Thoracic aorta (tissue), 2 donors: ENCODE measurements around the gene SHISA8. TPM values are rescaled to one million over a fixed set of nuclear protein-coding genes. Genes with fewer than 3 reads are reported as not detected.

Experiments used
- ATAC-seq: fragments of 150-250 bp; one replicate; pipeline ENCODE4 v1.8.0; 2017; ENCODE audit warnings: low read depth; ENCODE audit not compliant: insufficient number of reproducible peaks, low FRiP score
- DNase-seq: peaks from one replicate; pipeline ENCODE4 v3.0.0-alpha.2; 2020; ENCODE audit warnings: low spot score
- H3K27ac ChIP-seq, 2 donors: fragments of 200-600 bp; sonication (generic); 1 replicate in 1 of 2; 2 replicates in 1 of 2; pipeline ENCODE4 v1.5.1; 2016; ENCODE audit warnings: mild to moderate bottlenecking in 2 of 2, moderate library complexity in 2 of 2
- H3K27me3 ChIP-seq: fragments of 200-600 bp; sonication (generic); replicated peaks from 2 replicates; pipeline ENCODE4 v1.6.0; 2016; ENCODE audit warnings: mild to moderate bottlenecking; ENCODE audit not compliant: insufficient read depth
- H3K36me3 ChIP-seq: fragments of 200-600 bp; sonication (generic); one replicate; pipeline ENCODE4 v1.5.1; 2016
- H3K4me1 ChIP-seq, 2 donors: fragments of 200-600 bp; sonication (generic); 1 replicate in 1 of 2; 2 replicates in 1 of 2; pipeline versions ENCODE4 v1.5.1 to v1.6.0; 2016; ENCODE audit warnings: low read depth in 2 of 2, mild to moderate bottlenecking in 1 of 2; ENCODE audit not compliant: control insufficient read depth in 1 of 2
- H3K4me3 ChIP-seq: fragments of 200-600 bp; sonication (generic); 2 replicates; pipeline ENCODE4 v1.5.1; 2016; ENCODE audit warnings: mild to moderate bottlenecking
- H3K9me3 ChIP-seq: fragments of 200-600 bp; sonication (generic); 2 replicates; pipeline ENCODE4 v1.5.1; 2016
- total RNA-seq, 2 donors: library from RNA; depleted of rRNA; stranded (reverse); fragments of >200 nt; gene quantifications; one replicate each; pipeline versions ENCODE4 v1.1.0 to v1.2.3, GENCODE V29; 2016
- TF ChIP-seq, protein P1 (sequence below): fragments of 200-600 bp; sonication (generic); IDR thresholded peaks from one replicate; pipeline ENCODE4 v1.5.1; 2019; ENCODE audit warnings: antibody characterized with exemption

The SHISA8 gene
- total RNA-seq, 2 donors from 2014 or later: not detected

DNA sequence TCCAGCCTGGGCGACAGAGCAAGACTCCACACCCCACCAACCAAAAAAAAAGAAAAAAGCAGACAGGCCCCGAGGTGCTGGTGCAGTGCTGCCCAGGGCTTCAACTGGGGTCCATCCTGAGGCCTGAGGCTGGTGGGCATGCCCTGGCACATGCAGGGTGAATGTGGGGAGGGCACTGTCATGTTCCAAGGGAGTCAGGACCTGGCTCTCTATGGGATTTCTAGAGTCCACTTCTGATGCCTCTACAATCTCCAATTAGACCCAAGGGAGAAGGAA lies 22.0 kb upstream of the SHISA8 start:
- Histone ChIP-seq H3K9me3 (no peaks in the 10 kb centered on the region), H3K36me3 (no peaks in the 10 kb centered on the region), H3K27ac (no peak overlapping the region), H3K4me3 (no peak overlapping the region), H3K4me1 (peaks cover 0 to 7% of the 10 kb centered on the region in 2 donors), H3K27me3 (no peaks in the 10 kb centered on the region)
- TF ChIP-seq, protein P1, sequence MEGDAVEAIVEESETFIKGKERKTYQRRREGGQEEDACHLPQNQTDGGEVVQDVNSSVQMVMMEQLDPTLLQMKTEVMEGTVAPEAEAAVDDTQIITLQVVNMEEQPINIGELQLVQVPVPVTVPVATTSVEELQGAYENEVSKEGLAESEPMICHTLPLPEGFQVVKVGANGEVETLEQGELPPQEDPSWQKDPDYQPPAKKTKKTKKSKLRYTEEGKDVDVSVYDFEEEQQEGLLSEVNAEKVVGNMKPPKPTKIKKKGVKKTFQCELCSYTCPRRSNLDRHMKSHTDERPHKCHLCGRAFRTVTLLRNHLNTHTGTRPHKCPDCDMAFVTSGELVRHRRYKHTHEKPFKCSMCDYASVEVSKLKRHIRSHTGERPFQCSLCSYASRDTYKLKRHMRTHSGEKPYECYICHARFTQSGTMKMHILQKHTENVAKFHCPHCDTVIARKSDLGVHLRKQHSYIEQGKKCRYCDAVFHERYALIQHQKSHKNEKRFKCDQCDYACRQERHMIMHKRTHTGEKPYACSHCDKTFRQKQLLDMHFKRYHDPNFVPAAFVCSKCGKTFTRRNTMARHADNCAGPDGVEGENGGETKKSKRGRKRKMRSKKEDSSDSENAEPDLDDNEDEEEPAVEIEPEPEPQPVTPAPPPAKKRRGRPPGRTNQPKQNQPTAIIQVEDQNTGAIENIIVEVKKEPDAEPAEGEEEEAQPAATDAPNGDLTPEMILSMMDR: no peak
- ATAC-seq (no peak), DNase-seq (no peak)

DNA sequence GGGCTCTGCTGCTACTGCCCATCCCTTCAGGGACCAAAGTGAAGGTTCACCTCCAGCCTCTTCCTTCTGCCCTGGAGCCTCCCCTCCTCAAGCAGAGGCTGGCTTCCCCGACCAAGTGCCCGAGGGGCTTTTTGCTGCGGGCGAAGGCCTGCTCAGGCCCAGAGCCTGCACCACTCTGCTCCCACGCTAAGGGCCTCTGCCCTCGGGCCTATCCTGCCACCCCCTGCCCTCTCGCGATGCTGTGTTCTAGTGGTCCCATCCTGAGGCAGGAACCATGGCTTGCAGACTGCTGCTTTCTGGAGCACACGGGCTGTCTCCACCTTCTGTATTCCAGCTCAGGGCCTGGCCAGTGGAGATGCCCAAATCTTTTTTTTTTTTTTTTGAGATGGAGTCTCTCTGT lies 20.6 kb upstream of the SHISA8 start:
- DNase-seq: no peak
- Histone ChIP-seq H3K27ac (no peak overlapping the region), H3K4me1 (peaks cover 0 to under 1% of the 10 kb centered on the region in 2 donors), H3K36me3 (no peaks in the 10 kb centered on the region), H3K4me3 (no peak overlapping the region), H3K27me3 (no peaks in the 10 kb centered on the region), H3K9me3 (no peaks in the 10 kb centered on the region)
- no peak for ATAC-seq
- TF ChIP-seq, protein P1: no peak

DNA sequence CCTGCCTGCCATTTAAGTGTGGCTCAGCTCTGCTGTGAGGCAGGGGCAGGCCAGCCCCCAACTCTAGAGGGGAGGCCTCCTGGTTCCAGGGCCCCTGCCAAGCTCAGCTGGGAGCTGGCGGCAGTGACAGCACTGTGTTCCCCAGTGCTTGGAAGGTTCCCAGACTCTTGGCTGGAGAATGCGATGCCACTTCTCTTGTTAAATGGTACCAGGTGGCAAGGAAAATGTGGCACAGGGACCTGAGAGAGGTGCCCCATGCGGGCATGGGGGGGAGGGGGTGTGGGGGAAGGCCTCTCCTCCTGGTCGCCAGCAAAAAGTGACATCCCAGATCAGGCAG lies 20.1 kb upstream of the SHISA8 start:
- Histone ChIP-seq H3K9me3 (no peaks in the 10 kb centered on the region), H3K4me3 (no peak overlapping the region), H3K27ac (no peak overlapping the region), H3K36me3 (no peaks in the 10 kb centered on the region), H3K4me1 (no peaks in the 10 kb centered on the region), H3K27me3 (no peaks in the 10 kb centered on the region)
- ATAC-seq (no peak), DNase-seq (no peak)
- TF ChIP-seq, protein P1: no peak

DNA sequence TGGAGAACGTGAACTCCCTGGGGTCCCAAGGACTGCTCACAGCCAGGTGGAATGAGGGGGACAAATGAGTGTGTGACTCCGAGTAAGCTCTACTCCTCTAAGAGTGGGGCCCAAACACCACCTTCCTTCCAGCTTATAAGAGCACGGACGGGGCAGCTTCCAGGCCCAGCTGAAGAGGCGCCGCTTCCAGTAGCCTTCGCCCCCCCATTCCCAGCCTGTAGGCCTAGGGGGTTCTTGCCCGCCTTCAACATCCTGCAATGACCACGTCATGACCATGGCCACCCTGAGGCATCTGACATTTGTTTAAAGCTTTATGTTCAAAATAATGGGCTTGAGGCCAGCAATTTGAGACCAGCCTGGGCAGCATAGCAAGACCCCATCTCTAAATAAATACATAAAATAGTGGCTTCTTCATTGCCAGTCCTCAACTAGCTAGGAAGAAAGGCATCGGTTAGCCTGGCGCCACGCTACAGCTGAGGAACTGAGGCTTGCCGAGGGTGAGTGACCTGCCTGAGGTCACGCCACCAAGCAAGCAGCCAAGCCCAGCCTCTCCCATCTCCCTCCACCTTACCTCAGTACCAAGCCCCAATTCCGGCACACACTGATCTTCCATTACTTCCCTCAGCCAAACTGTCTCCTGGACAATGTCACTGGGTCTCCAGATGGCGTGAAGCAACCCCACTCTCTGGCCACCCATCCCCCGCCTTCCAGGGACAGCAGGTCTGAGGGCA lies 19.6 kb upstream of the SHISA8 start:
- DNase-seq (no peak), ATAC-seq (no peak)
- H3K9me3 ChIP-seq: no peaks in the 10 kb centered on the region
- no peak overlapping the region for H3K27ac ChIP-seq
- H3K4me3 ChIP-seq: no peak overlapping the region
- no peaks in the 10 kb centered on the region for H3K27me3 ChIP-seq
- no peaks in the 10 kb centered on the region for H3K36me3 ChIP-seq
- TF ChIP-seq, protein P1: no peak
- no peaks in the 10 kb centered on the region for H3K4me1 ChIP-seq

DNA sequence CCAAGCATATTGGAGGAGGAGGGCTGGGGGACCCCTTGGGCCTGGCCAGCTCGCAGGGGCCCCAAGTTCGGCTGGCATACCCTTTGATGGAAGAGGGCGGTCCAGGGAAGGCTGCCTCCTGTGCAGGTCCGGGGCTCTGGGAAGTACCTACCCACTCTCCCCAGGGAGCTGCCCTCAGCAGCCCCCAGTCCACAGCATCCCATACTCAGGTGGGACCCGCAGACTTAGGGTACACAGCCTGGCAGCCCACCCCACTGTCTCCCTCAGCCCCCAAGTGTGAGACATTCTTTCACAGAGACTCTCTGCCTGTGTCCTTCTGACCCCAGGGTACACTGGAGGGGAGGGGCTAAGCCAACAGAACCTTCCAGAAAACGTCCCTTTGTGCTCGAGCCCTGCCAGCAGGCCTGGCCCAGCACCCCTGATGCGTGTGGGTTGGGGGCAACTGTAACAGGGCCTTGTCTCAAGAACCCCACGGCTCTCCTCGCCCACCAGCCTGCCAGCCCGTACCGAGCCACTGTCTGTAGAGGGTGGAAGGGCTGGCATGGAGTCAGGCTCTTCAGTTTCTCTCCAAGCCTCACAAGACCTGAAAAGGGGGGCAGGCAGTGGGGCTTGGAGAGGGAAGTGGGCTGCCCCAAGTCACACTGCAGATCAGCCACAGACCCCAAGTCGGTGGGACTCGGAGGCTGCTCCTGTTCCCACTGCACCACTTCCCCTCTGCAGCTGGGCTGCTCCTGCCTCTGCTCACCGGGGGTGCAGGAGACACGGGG lies 18.7 kb upstream of the SHISA8 start:
- Histone ChIP-seq H3K4me1 (no peaks in the 10 kb centered on the region), H3K9me3 (no peaks in the 10 kb centered on the region), H3K27ac (no peak overlapping the region), H3K4me3 (no peak overlapping the region), H3K27me3 (no peaks in the 10 kb centered on the region), H3K36me3 (no peaks in the 10 kb centered on the region)
- DNase-seq (no peak), ATAC-seq (no peak)
- TF ChIP-seq, protein P1: no peak
